T follicular helper cell (primary cell): ENCODE results near the gene MEIS1.

Experiments used
- DNase-seq: peaks from one replicate; pipeline ENCODE4 v3.0.0-alpha.2; 2020; ENCODE audit warnings: low read depth

Gene MEIS1

GRCh38 chr2:66443979-66444861 is 9.3 kb downstream of the MEIS1 start:
- no peak for DNase-seq

GRCh38 chr2:66445076-66445924 is 10.4 kb downstream of the MEIS1 start:
- DNase-seq = no peak

- no peak for DNase-seq
These were observed 11.3 kb downstream of the MEIS1 start for GRCh38 chr2:66445925-66446871.

- no peak for DNase-seq
These were observed 12.0 kb downstream of the MEIS1 start for GRCh38 chr2:66446941-66447340.

GRCh38 chr2:66447677-66448076 is 12.8 kb downstream of the MEIS1 start:
- no peak for DNase-seq

- DNase-seq = no peak
These were observed 13.4 kb downstream of the MEIS1 start for GRCh38 chr2:66448136-66448991.

- DNase-seq = no peak
These were observed 17.3 kb downstream of the MEIS1 start for GRCh38 chr2:66452214-66452613.

- no peak for DNase-seq
These were observed 18.0 kb downstream of the MEIS1 start for GRCh38 chr2:66452917-66453316.

- no peak for DNase-seq
These were observed 20.6 kb downstream of the MEIS1 start for GRCh38 chr2:66455490-66455889.

GRCh38 chr2:66456183-66457041 is 21.5 kb downstream of the MEIS1 start:
- DNase-seq = no peak

GRCh38 chr2:66457545-66457944 is 22.6 kb downstream of the MEIS1 start:
- DNase-seq = no peak

GRCh38 chr2:66460031-66460430 is 25.1 kb downstream of the MEIS1 start:
- no peak for DNase-seq

GRCh38 chr2:66461001-66461663 is 26.2 kb downstream of the MEIS1 start:
- no peak for DNase-seq

- no peak for DNase-seq
These were observed 27.0 kb downstream of the MEIS1 start for GRCh38 chr2:66461664-66462500.

- no peak for DNase-seq
These were observed 27.5 kb downstream of the MEIS1 start for GRCh38 chr2:66462501-66462825.

- DNase-seq = no peak
These were observed 28.4 kb downstream of the MEIS1 start for GRCh38 chr2:66463206-66463755.

- DNase-seq = no peak
These were observed 30.2 kb downstream of the MEIS1 start for GRCh38 chr2:66464930-66465637.

- DNase-seq = no peak
These were observed 31.5 kb downstream of the MEIS1 start for GRCh38 chr2:66466433-66466832.
